Measurements from ENCODE around the gene TBX6.

The TBX6 gene

GRCh38 chr16:30040221-30040620 lies 51.5 kb downstream of the TBX6 start:
- no peak for DNase-seq (ENCODE audit: low read depth in 1 of 2, low spot score in 1 of 2)

Data from stimulated activated CD4-positive, alpha-beta T cell treated with anti-CD3 and anti-CD28 coated beads, Interleukin-15, amount 100 ng/mL, for 1 hour (primary cell).